Calu3 (cell line): ENCODE data around the gene ZNF133. TPM values are rescaled to one million over a fixed set of nuclear protein-coding genes. Genes with fewer than 3 reads are reported as not detected.

ENCODE experiments used
- BruUV-seq: library from RNA; stranded (reverse); fragments of 400-500 nt; replicated peaks from 2 replicates; lab custom pipeline; 2021; lab: Mats Ljungman, UMichigan
- CTCF ChIA-PET: fragments of 300-600 bp; sonication (Branson Sonifier 250); formaldehyde crosslinking; loops from one replicate; lab custom pipeline; 2022; ENCODE audit warnings: antibody characterized with exemption; lab: Charles Lee
- DNase-seq: peaks from one replicate; pipeline ENCODE4 v3.0.0; 2022
- H3K27ac Mint-ChIP-seq: one replicate; pipeline ENCODE4 v1.8.0; 2022; ENCODE audit warnings: mixed read lengths; ENCODE audit not compliant: unreplicated experiment
- H3K27me3 Mint-ChIP-seq: one replicate; pipeline ENCODE4 v1.8.0; 2022; ENCODE audit warnings: mixed read lengths; ENCODE audit not compliant: unreplicated experiment
- H3K36me3 Mint-ChIP-seq: one replicate; pipeline ENCODE4 v1.8.0; 2022; ENCODE audit warnings: mild to moderate bottlenecking, moderate library complexity, mixed read lengths; ENCODE audit not compliant: insufficient read depth, unreplicated experiment
- H3K4me1 Mint-ChIP-seq: one replicate; pipeline ENCODE4 v1.8.0; 2022; ENCODE audit warnings: mild to moderate bottlenecking, low read depth, mixed read lengths; ENCODE audit not compliant: unreplicated experiment
- H3K4me3 Mint-ChIP-seq: one replicate; pipeline ENCODE4 v1.8.0; 2022; ENCODE audit warnings: mild to moderate bottlenecking, low read depth, moderate library complexity, mixed read lengths; ENCODE audit not compliant: unreplicated experiment
- H3K9me3 Mint-ChIP-seq: one replicate; pipeline ENCODE4 v1.8.0; 2022; ENCODE audit warnings: low read depth, mixed read lengths; ENCODE audit not compliant: unreplicated experiment
- CTCF ChIP-seq: fragments of 200-600 bp; IDR thresholded peaks from one replicate; pipeline ENCODE4 v1.8.0; 2022; ENCODE audit warnings: antibody characterized with exemption; ENCODE audit not compliant: unreplicated experiment
- intact Hi-C: fragments of 100-400 bp; cut with micrococcal nuclease; formaldehyde crosslinking; loops from one replicate; pipeline ENCODE4 v1.10.0; 2022; ENCODE audit not compliant: unreplicated experiment
- total RNA-seq: library from RNA; stranded (reverse); gene quantifications from 2 replicates; pipeline ENCODE4 v1.2.3, GENCODE V29; 2022

Gene ZNF133
- total RNA-seq, 1 experiment from 2014 or later = 4.6 TPM

GRCh38 chr20:18265441-18265840 lies 22.9 kb upstream of the ZNF133 start:
- no peaks in the 10 kb centered on the region for H3K27me3 Mint-ChIP-seq
- H3K9me3 Mint-ChIP-seq = no peaks in the 10 kb centered on the region
- no peak overlapping the region for H3K27ac Mint-ChIP-seq
- CTCF ChIA-PET = no interaction called here
- no peaks in the 10 kb centered on the region for H3K4me1 Mint-ChIP-seq
- DNase-seq = no peak
- no peak for TF ChIP-seq CTCF
- H3K4me3 Mint-ChIP-seq = no peak overlapping the region
- intact Hi-C loops = no loop called here
- no TSS peak for BruUV-seq
- H3K36me3 Mint-ChIP-seq = no peaks in the 10 kb centered on the region

GRCh38 chr20:18266282-18266681 lies 22.0 kb upstream of the ZNF133 start:
- Mint-ChIP-seq H3K4me1 (no peaks in the 10 kb centered on the region), H3K27ac (no peak overlapping the region), H3K36me3 (no peaks in the 10 kb centered on the region), H3K27me3 (no peaks in the 10 kb centered on the region), H3K9me3 (no peaks in the 10 kb centered on the region), H3K4me3 (no peak overlapping the region)
- CTCF ChIA-PET = no interaction called here
- no peak for TF ChIP-seq CTCF
- intact Hi-C loops = no loop called here
- no TSS peak for BruUV-seq
- DNase-seq = no peak

- no peak for DNase-seq
- H3K27me3 Mint-ChIP-seq = no peaks in the 10 kb centered on the region
- BruUV-seq = no TSS peak
- no peaks in the 10 kb centered on the region for H3K36me3 Mint-ChIP-seq
- no peak overlapping the region for H3K4me3 Mint-ChIP-seq
- H3K4me1 Mint-ChIP-seq = no peaks in the 10 kb centered on the region
- no peak overlapping the region for H3K27ac Mint-ChIP-seq
- CTCF ChIA-PET = no interaction called here
- TF ChIP-seq CTCF = no peak
- H3K9me3 Mint-ChIP-seq = no peaks in the 10 kb centered on the region
- intact Hi-C loops = no loop called here
Measured at GRCh38 chr20:18267815-18268214, 20.5 kb upstream of the ZNF133 start.

GRCh38 chr20:18271160-18271559 lies 17.2 kb upstream of the ZNF133 start:
- H3K27ac Mint-ChIP-seq = no peak overlapping the region
- intact Hi-C loops = no loop called here

More at GRCh38 chr20:18271160-18271559, 17.2 kb upstream of the ZNF133 start:
- TF ChIP-seq CTCF = no peak
- DNase-seq = no peak
- Mint-ChIP-seq H3K36me3 (no peaks in the 10 kb centered on the region), H3K27me3 (no peaks in the 10 kb centered on the region), H3K4me3 (no peak overlapping the region), H3K4me1 (peaks cover 8% of the 10 kb centered on the region), H3K9me3 (no peaks in the 10 kb centered on the region)
- CTCF ChIA-PET = no interaction called here
- no TSS peak for BruUV-seq
